ENCODE measurements around the gene MAPKBP1.

DNA sequence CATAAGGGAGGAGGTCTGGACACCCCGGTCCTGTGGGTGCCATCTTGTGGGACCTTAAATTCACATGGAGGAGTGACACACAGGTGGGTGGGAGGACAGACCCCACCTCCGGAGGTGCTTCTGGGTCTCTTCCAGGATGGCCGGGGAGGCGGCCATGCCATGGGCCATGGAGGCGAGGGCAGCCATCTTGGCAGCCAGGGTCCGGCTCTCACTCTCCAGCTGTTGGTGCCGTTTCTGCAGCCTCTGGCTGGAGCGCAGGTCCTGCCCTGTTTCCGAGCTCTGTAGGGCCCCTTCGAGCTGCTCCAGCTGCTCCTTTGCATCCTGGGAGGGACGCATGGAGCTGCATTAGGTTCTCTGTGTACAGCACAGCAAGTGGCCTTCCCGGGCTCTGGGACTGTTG, 100.5 kb downstream of the MAPKBP1 start:
- TF ChIP-seq CTCF (IDR thresholded peaks at IDR 0.05) (no peak), POLR2A (IDR thresholded peaks at IDR 0.05) (no peak)
